Activated naive CD8-positive, alpha-beta T cell treated with anti-CD3 and anti-CD28 coated beads, Interleukin-2, amount 50 U/mL, for 24 hours (primary cell): Measurements from ENCODE around the gene ELFN2.
A peak's percentile ranks its signal among the peaks of the same experiment; 100 is the strongest.

Source experiments
- ATAC-seq: fragments of 150-1000 bp; cut with Tn5 transposase; one replicate; pipeline ENCODE4 v1.10.0; 2021
- DNase-seq: peaks from one replicate; pipeline ENCODE4 v3.0.0; 2021
- H3K27ac Mint-ChIP-seq: one replicate; pipeline ENCODE4 v1.8.0; 2021; ENCODE audit warnings: mild to moderate bottlenecking, mixed read lengths
- H3K27me3 Mint-ChIP-seq: one replicate; pipeline ENCODE4 v1.8.0; 2021; ENCODE audit warnings: mixed read lengths
- H3K36me3 Mint-ChIP-seq: one replicate; pipeline ENCODE4 v1.8.0; 2021; ENCODE audit warnings: low read depth, mixed read lengths
- H3K4me1 Mint-ChIP-seq: one replicate; pipeline ENCODE4 v1.8.0; 2021; ENCODE audit warnings: mixed read lengths
- H3K4me3 Mint-ChIP-seq: one replicate; pipeline ENCODE4 v1.8.0; 2021; ENCODE audit warnings: mild to moderate bottlenecking, moderate library complexity, mixed read lengths
- H3K9me3 Mint-ChIP-seq: one replicate; pipeline ENCODE4 v1.8.0; 2021; ENCODE audit warnings: mixed read lengths

The ELFN2 gene

GRCh38 chr22:37426706-37427134 is 559 bp downstream of the ELFN2 start:
- Mint-ChIP-seq H3K9me3 (no peaks in the 10 kb centered on the region), H3K4me1 (peaks cover 22% of the 10 kb centered on the region), H3K27ac (no peak overlapping the region), H3K36me3 (no peaks in the 10 kb centered on the region), H3K27me3 (peaks cover 67% of the 10 kb centered on the region), H3K4me3 (no peak overlapping the region)
- DNase-seq (no peak), ATAC-seq (no peak)

DNA sequence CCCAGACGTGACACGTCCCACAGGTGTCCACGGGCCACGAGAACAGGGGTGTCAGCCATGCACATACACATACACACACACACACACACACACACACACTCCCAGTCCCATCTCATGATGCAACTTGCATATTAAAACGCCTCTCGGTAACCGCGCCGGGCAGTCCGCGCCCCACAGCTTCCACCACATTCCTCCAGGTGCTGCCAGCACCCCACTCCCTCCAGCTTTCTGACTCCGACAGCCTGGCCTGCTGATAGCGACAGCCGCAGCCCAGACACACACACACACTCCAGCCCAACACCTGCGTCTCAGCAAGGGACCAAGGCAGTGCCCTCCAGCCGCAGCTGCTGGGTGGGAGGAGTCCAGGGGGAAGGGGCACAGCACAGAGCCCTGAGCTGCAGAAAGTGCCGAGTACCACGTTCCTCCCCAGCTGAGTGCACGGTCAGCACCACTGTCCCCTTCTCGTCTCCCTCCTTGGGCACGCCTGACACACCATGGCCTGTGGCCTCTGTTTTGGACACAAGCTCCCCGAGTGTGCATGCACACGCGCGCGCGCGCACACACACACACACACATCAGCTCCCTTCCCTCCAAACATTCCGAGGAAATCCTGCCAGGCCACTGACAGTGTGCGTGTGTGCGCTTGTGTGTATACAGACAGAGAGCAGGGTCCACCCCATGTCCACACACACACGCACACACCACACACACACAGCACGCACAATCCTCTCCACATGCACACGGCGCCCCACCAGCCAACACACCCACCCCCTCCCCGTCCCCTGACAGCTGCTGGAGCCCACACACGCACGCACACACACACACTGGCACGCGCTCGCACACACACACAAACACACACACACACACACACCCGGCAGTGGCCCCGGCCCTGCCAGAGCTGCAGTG is 1.2 kb downstream of the ELFN2 start:
- DNase-seq, result no peak
- Mint-ChIP-seq H3K27ac (no peak overlapping the region), H3K36me3 (no peaks in the 10 kb centered on the region), H3K4me3 (no peak overlapping the region), H3K27me3 (peaks cover 70% of the 10 kb centered on the region), H3K4me1 (peaks cover 18% of the 10 kb centered on the region), H3K9me3 (no peaks in the 10 kb centered on the region)
- no peak for ATAC-seq

DNA sequence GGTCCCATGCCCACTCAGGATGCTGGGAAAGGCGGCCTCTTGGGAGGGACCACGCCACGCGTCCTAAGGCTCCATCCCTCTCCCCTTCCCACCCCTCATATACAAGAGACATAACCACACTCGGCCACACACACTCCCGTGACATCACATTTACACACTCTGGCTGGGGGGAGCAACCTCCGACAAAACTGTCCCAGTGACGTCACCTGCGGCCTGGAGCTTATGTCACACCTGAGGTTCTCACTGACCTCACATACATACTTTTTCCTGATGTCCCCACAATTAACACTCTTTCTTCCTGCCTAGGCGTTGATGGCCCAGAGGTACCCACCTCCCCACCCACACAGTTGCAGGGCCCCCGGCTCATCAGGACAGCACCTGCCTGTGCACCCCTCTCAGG is 1.9 kb downstream of the ELFN2 start:
- Mint-ChIP-seq H3K27me3 (peaks cover 70% of the 10 kb centered on the region), H3K9me3 (no peaks in the 10 kb centered on the region), H3K4me3 (no peak overlapping the region), H3K27ac (no peak overlapping the region), H3K4me1 (peaks cover 16% of the 10 kb centered on the region), H3K36me3 (no peaks in the 10 kb centered on the region)
- ATAC-seq, result no peak
- no peak for DNase-seq

- peaks cover 70% of the 10 kb centered on the region for H3K27me3 Mint-ChIP-seq
- DNase-seq (no peak), ATAC-seq (no peak)
- peaks cover 20% of the 10 kb centered on the region for H3K4me1 Mint-ChIP-seq
- H3K27ac Mint-ChIP-seq, result no peak overlapping the region
- H3K4me3 Mint-ChIP-seq, result no peak overlapping the region
- H3K36me3 Mint-ChIP-seq, result no peaks in the 10 kb centered on the region
- no peaks in the 10 kb centered on the region for H3K9me3 Mint-ChIP-seq
Observed at GRCh38 chr22:37423283-37423682, 4.0 kb downstream of the ELFN2 start.

DNA sequence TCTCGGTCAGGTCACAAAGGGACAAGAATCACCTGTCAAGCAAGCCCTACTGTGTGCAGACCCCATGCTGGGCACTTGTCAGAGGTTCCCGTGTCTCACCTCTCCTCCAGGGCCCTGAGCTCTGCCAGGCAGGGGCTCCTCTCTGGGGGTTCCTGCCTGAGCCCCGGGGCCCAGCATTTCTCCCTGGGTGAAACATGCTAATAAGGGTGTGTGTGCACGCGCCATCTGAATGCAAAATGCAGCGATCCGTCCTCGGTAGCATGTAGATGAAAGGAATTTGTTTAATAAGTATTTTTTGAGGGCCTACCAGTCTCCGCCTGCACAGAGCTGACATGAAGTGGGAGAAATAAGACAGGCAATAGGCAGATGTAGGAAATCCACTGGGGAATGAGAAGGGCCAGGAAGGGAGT is 5.8 kb downstream of the ELFN2 start:
- Mint-ChIP-seq H3K4me3 (no peak overlapping the region), H3K36me3 (no peaks in the 10 kb centered on the region), H3K27me3 (peaks cover 70% of the 10 kb centered on the region), H3K4me1 (peaks cover 27% of the 10 kb centered on the region), H3K27ac (no peak overlapping the region), H3K9me3 (no peaks in the 10 kb centered on the region)
- ATAC-seq, result no peak
- no peak for DNase-seq

DNA sequence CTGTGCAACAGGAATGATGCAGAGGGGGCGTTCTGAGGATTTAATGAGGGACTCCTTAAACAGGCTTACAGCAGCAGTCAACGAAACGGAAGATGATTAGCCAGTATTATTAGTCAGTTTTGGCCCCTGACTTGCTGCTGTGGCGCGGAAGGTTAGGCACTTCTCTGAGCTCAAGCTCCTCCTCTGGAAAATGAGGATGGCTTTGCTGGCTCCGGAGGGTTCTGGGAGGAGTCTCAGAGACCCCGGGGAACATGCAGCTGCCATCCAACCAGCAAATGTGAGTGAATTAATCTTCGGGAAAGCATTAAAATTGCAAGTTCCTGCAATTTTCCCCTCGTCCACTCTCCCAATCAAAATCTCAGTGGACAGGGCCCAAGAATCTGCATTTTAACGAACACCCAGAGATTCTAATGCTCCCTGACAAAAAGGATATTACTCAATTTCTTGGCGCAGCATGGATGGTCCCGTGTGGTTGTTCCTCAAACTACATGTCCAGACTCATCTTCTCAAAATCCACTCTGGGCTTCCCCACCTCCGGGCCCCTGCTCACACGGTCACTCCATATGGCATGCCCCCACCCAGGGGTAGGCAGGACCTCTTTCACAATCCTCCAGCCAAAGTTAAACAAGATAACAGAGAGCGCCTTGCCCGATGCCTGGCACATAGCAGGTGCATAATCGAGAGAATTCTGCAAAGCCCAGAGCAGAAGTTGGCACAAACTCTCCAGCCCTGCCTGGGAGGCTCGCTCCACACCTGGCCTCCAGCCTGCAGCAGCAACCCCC is 6.4 kb downstream of the ELFN2 start:
- H3K9me3 Mint-ChIP-seq, result no peaks in the 10 kb centered on the region
- H3K27ac Mint-ChIP-seq, result no peak overlapping the region
- peaks cover 29% of the 10 kb centered on the region for H3K4me1 Mint-ChIP-seq
- DNase-seq (no peak), ATAC-seq (no peak)
- no peaks in the 10 kb centered on the region for H3K36me3 Mint-ChIP-seq
- peaks cover 70% of the 10 kb centered on the region for H3K27me3 Mint-ChIP-seq
- peak overlapping the region; percentile 70 for H3K4me3 Mint-ChIP-seq

- Mint-ChIP-seq H3K27me3 (peaks cover 70% of the 10 kb centered on the region), H3K36me3 (no peaks in the 10 kb centered on the region), H3K9me3 (no peaks in the 10 kb centered on the region), H3K4me1 (peaks cover 30% of the 10 kb centered on the region), H3K27ac (no peak overlapping the region), H3K4me3 (peak overlapping the region; percentile 70)
- DNase-seq, result peak; percentile 33
- ATAC-seq, result peak; percentile 44
Observed at GRCh38 chr22:37419969-37420685, 7.2 kb downstream of the ELFN2 start.

- no peak overlapping the region for H3K27ac Mint-ChIP-seq
- H3K36me3 Mint-ChIP-seq, result no peaks in the 10 kb centered on the region
- DNase-seq, result no peak
- H3K27me3 Mint-ChIP-seq, result peaks cover 71% of the 10 kb centered on the region
- H3K9me3 Mint-ChIP-seq, result no peaks in the 10 kb centered on the region
- H3K4me3 Mint-ChIP-seq, result peak overlapping the region; percentile 65
- peaks cover 30% of the 10 kb centered on the region for H3K4me1 Mint-ChIP-seq
- ATAC-seq, result no peak
Observed at GRCh38 chr22:37419370-37419968, 7.8 kb downstream of the ELFN2 start.

GRCh38 chr22:37418627-37419369 is 8.5 kb downstream of the ELFN2 start:
- no peak overlapping the region for H3K27ac Mint-ChIP-seq
- H3K9me3 Mint-ChIP-seq, result no peaks in the 10 kb centered on the region
- ATAC-seq (no peak), DNase-seq (no peak)
- H3K36me3 Mint-ChIP-seq, result no peaks in the 10 kb centered on the region
- H3K27me3 Mint-ChIP-seq, result peaks cover 69% of the 10 kb centered on the region
- peak overlapping the region; percentile 65 for H3K4me3 Mint-ChIP-seq
- H3K4me1 Mint-ChIP-seq, result peaks cover 30% of the 10 kb centered on the region

DNA sequence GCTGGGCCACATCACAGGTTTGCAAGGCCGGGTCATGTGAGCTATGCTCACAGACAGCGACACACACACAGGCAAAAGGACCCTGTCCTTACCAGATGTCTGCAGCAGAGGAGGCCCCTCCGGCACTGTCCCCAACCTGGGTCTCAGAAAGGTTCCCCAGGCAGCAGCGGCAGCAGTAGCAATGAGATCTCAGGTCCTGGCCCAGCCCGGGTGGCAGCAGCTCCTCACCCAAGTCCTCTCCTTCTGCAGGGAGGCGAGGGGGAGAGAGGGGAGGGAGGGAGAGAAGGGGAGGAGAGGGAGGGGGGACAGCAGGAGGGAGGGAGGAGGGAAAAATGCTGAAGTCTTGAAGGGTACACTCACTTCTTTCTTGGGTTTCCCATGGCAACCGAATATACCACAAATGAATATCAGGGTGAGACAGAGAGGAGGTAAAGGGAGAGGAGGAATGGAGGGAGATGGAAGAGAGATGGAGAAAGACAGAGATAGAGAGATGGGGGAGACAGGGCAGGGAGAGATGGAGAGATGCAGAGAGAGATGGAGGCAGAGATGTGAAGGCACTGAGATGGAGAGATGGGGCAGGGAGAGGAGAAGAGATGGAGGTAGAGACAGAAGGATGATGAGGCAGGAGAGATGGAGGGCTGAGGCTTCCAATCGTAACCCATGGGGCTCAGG is 9.5 kb downstream of the ELFN2 start:
- Mint-ChIP-seq H3K27me3 (peaks cover 69% of the 10 kb centered on the region), H3K36me3 (no peaks in the 10 kb centered on the region), H3K9me3 (no peaks in the 10 kb centered on the region), H3K4me1 (peaks cover 33% of the 10 kb centered on the region), H3K4me3 (no peak overlapping the region), H3K27ac (no peak overlapping the region)
- no peak for DNase-seq
- ATAC-seq, result no peak

DNA sequence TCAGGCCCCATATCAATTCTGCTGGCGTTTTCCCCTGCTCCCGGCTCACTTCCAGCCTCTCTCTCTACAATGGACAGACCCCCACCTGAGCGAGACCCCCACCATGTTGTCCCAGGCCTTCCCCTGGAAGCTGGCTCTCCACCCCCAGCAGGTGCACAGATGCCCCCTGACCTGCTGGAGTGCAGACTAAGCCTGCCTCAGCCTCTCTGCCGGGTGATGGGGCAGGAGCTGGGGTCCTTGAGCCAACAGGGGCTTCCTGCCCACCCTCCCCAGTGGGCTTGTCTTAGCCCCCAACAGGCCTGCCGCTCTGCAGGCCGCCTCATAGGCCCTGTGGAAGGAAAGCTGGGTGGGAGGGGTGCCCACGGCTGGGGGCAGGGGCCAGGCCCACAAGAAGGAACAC is 10.0 kb downstream of the ELFN2 start:
- H3K27me3 Mint-ChIP-seq, result peaks cover 68% of the 10 kb centered on the region

GRCh38 chr22:37416827-37417226 is 10.5 kb downstream of the ELFN2 start:
- DNase-seq, result peak; percentile 53

More for the DNA sequence above, 10.0 kb downstream of the ELFN2 start:
- Mint-ChIP-seq H3K9me3 (no peaks in the 10 kb centered on the region), H3K4me3 (peak overlapping the region; percentile 21), H3K36me3 (no peaks in the 10 kb centered on the region), H3K27ac (no peak overlapping the region), H3K4me1 (peaks cover 33% of the 10 kb centered on the region)
- ATAC-seq (no peak), DNase-seq (no peak)

DNA sequence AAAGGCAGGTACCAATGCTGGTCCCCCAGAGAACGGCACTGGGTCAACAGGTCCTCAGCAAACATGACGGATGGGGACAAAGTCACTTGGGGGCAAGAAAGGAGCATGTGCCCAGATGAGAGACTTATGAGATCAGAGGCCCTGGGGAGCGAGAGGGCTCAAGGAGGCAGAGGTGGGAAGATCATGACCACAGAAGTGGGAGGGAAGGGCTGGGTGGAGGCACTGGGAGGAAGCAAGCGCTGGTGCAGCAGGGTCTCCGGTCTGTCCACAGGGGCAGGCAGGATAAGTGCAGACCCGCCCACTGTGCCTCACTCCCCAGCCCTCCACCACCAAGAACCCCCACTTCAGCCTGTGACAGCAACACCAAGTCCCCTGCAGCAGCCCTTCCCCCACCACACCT is 10.9 kb downstream of the ELFN2 start:
- no peak overlapping the region for H3K27ac Mint-ChIP-seq
- peak overlapping the region; percentile 21 for H3K4me3 Mint-ChIP-seq
- ATAC-seq (no peak), DNase-seq (no peak)
- H3K27me3 Mint-ChIP-seq, result peaks cover 60% of the 10 kb centered on the region
- peaks cover 28% of the 10 kb centered on the region for H3K4me1 Mint-ChIP-seq
- H3K36me3 Mint-ChIP-seq, result no peaks in the 10 kb centered on the region
- no peaks in the 10 kb centered on the region for H3K9me3 Mint-ChIP-seq

More at GRCh38 chr22:37416827-37417226, 10.5 kb downstream of the ELFN2 start:
- Mint-ChIP-seq H3K4me1 (peaks cover 30% of the 10 kb centered on the region), H3K36me3 (no peaks in the 10 kb centered on the region), H3K27ac (no peak overlapping the region), H3K9me3 (no peaks in the 10 kb centered on the region), H3K4me3 (peak overlapping the region; percentile 21), H3K27me3 (peaks cover 65% of the 10 kb centered on the region)
- ATAC-seq, result peak; percentile 57
